DND-41 (cell line): ENCODE results near the gene FAM32A.

Experiments
- CTCF ChIP-seq: IDR thresholded peaks from 2 replicates; pipeline ENCODE4 v1.5.1; 2012; ENCODE audit warnings: borderline replicate concordance, low read length, moderate library complexity, mild to moderate bottlenecking; ENCODE audit not compliant: poor library complexity, severe bottlenecking; ENCODE audit errors: extremely low read depth
- EZH2 ChIP-seq: IDR thresholded peaks from 3 replicates; pipeline ENCODE4 v1.6.1; 2012; ENCODE audit warnings: borderline replicate concordance, low read depth, mild to moderate bottlenecking, moderate library complexity, low read length, inconsistent platforms; ENCODE audit not compliant: severe bottlenecking

GRCh38 chr19:16235811-16236652 lies 50.8 kb downstream of the FAM32A start:
- TF ChIP-seq CTCF (no peak), EZH2 (no peak)
